Nephron progenitor cell (in vitro differentiated cells): ENCODE measurements around the gene CRHBP.

Experiments
- DNase-seq: peaks from one replicate; pipeline ENCODE4 v3.0.0; 2021
- H3K27ac Mint-ChIP-seq: 2 replicates; pipeline ENCODE4 v1.8.0; 2021; ENCODE audit warnings: mild to moderate bottlenecking, moderate library complexity, mixed read lengths
- H3K27me3 Mint-ChIP-seq: 2 replicates; pipeline ENCODE4 v1.8.0; 2021; ENCODE audit warnings: mild to moderate bottlenecking, low read depth, mixed read lengths; ENCODE audit not compliant: poor library complexity
- H3K36me3 Mint-ChIP-seq: 2 replicates; pipeline ENCODE4 v1.8.0; 2021; ENCODE audit warnings: low read depth, mixed read lengths
- H3K4me1 Mint-ChIP-seq: 2 replicates; pipeline ENCODE4 v1.8.0; 2021; ENCODE audit warnings: mixed read lengths
- H3K4me3 Mint-ChIP-seq: 2 replicates; pipeline ENCODE4 v1.8.0; 2021; ENCODE audit warnings: mild to moderate bottlenecking, moderate library complexity, mixed read lengths
- H3K9me3 Mint-ChIP-seq: 2 replicates; pipeline ENCODE4 v1.8.0; 2021; ENCODE audit warnings: mild to moderate bottlenecking, moderate library complexity, mixed read lengths
- TF ChIP-seq, protein P1 (sequence below): fragments of 200-600 bp; sonication (generic); IDR thresholded peaks from 2 replicates; pipeline ENCODE4 v1.5.0; 2021; ENCODE audit warnings: antibody characterized with exemption

CRHBP gene

DNA sequence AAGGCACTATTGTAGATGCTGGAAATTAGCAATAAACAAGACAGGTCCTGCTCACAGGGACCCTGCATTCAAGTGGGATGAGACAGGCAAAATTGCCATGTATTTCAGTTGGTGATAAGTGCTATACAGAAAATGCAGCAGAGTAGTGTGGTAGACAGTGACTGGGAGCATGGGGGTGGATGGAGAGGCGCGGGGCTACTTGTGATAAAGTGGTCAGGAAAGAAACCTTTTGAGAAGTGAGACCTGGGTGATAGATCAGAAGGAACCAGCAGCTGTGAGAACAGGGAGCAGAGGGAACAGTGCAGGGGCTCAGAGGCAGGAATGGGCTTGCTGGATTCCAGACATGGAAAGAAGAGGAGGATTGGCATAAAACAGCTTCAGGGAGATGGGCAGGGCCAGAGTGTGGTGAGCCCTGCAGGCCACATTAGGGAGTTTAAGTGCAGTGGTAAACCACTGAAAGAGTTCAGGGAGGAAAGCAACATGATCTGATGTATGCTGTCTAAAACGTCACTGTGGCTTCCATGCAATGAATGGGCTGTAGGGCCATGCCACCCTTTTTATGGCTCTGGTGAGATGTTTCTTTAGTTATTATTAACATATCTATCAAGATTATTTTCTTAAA lies 7.3 kb downstream of the CRHBP start:
- Mint-ChIP-seq H3K27ac (peak overlapping the region; percentile 0), H3K4me3 (no peak overlapping the region), H3K4me1 (peaks cover 43% of the 10 kb centered on the region), H3K27me3 (peaks cover 34% of the 10 kb centered on the region), H3K9me3 (peaks cover 7% of the 10 kb centered on the region), H3K36me3 (no peaks in the 10 kb centered on the region)
- no peak for DNase-seq
- TF ChIP-seq, protein P1, sequence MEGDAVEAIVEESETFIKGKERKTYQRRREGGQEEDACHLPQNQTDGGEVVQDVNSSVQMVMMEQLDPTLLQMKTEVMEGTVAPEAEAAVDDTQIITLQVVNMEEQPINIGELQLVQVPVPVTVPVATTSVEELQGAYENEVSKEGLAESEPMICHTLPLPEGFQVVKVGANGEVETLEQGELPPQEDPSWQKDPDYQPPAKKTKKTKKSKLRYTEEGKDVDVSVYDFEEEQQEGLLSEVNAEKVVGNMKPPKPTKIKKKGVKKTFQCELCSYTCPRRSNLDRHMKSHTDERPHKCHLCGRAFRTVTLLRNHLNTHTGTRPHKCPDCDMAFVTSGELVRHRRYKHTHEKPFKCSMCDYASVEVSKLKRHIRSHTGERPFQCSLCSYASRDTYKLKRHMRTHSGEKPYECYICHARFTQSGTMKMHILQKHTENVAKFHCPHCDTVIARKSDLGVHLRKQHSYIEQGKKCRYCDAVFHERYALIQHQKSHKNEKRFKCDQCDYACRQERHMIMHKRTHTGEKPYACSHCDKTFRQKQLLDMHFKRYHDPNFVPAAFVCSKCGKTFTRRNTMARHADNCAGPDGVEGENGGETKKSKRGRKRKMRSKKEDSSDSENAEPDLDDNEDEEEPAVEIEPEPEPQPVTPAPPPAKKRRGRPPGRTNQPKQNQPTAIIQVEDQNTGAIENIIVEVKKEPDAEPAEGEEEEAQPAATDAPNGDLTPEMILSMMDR = no peak

DNA sequence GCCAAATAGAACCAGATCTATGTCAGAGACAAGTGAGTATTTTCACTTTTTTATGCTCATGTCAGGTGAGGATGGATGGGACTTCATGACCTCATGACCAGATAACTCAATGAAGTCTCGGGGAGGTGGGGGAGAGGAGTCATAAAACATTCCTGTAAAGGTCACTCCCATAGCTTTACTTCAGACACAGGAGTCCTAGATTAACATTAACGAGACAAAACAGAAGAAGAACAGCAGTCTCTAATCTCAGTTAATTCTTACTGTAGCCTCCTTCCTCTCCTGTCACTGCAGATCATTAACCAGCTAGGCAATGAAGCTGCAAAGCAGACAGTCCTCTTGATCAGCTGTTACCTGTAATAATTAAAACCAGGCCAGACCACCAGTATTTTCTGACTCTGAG lies 11.2 kb downstream of the CRHBP start:
- peaks cover 37% of the 10 kb centered on the region for H3K4me1 Mint-ChIP-seq
- TF ChIP-seq, protein P1 = no peak
- H3K9me3 Mint-ChIP-seq = no peaks in the 10 kb centered on the region
- no peak overlapping the region for H3K4me3 Mint-ChIP-seq
- DNase-seq = peak; percentile 20
- peak overlapping the region; percentile 39 for H3K27ac Mint-ChIP-seq
- H3K36me3 Mint-ChIP-seq = no peaks in the 10 kb centered on the region
- peaks cover 16% of the 10 kb centered on the region for H3K27me3 Mint-ChIP-seq

DNA sequence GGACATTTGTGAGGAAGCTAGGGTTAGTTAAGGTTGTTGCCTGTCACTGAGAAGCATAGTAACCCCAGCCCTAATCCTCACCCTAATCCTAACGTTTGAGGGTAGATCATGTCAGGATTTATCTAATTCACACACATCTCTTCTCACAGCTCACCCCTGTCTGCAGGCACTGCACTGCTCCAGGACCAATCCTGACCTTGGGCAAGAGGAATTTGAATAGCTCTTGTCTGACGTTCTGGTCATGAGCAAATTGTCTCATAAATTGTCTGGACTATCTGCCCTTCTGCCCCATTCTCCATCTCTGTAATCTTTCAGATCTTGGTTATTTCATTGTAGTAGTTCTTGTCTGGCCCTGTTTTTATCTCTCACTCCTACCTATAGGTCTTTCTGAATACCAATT lies 18.7 kb downstream of the CRHBP start:
- Mint-ChIP-seq H3K9me3 (no peaks in the 10 kb centered on the region), H3K4me3 (no peak overlapping the region), H3K27ac (no peak overlapping the region), H3K36me3 (no peaks in the 10 kb centered on the region), H3K4me1 (peaks cover 12% of the 10 kb centered on the region), H3K27me3 (peaks cover 3% of the 10 kb centered on the region)
- DNase-seq = no peak
- TF ChIP-seq, protein P1 = no peak

DNA sequence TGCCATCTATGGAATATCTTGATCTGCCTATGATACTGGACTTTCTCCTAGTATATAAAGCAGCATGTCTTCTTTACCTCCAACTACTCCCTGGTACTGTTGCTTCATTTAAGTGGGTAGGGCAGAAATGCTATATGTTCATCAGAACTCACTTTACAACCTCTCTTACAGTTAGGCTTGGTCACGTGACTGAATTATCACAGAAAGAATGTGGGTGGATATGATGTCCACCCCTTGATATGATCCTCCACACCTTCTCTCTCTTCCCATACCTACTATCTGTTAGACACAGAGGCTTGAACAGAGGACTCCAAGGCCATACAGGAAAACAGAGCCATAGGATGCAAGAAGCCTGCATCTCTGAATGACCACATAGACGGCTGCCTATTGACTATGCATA lies 19.8 kb downstream of the CRHBP start:
- TF ChIP-seq, protein P1 = no peak
- Mint-ChIP-seq H3K9me3 (no peaks in the 10 kb centered on the region), H3K27me3 (peaks cover 3% of the 10 kb centered on the region), H3K36me3 (no peaks in the 10 kb centered on the region), H3K4me1 (peaks cover 12% of the 10 kb centered on the region), H3K27ac (no peak overlapping the region), H3K4me3 (no peak overlapping the region)
- DNase-seq = no peak

DNA sequence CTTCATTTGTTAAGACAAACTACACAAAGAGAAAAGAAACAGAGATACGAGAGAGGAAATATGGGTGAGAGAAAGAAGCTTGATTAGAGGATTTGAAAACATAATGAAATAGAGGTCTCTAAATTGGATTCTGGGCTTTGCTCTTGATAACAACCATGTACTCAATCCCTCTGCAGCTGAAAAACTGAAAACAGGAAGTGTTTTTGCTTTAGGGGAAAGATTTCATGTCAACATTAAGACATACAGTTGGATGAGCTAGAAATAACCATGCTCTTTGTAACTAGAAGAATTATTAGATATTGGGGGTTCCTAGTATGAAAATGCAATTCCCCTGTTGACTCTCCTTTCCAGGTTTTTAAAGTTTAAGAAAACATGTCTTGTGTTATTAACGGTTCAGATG lies 21.9 kb downstream of the CRHBP start:
- H3K27me3 Mint-ChIP-seq = peaks cover 3% of the 10 kb centered on the region

DNA sequence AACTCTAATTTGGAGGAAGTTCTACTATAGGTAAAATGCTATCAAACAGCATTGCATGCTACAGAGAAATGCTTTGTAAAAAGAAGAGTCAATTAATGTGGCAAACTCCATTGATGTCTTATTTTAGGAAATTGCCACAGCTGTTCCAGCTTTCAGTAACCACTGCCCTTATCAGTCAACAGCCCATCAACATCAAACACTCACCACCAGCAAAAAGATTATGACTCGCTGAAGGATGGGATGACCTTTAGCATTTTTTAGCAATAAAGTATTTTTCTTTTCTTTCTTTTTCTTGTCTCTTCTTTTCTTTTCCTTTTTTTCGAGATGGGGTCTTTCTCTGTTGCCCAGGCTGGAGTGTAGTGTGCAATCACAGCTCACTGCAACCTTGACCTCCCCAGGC lies 26.0 kb downstream of the CRHBP start:
- TF ChIP-seq, protein P1 = no peak
- Mint-ChIP-seq H3K36me3 (no peaks in the 10 kb centered on the region), H3K27ac (no peak overlapping the region), H3K4me1 (no peaks in the 10 kb centered on the region), H3K27me3 (no peaks in the 10 kb centered on the region), H3K4me3 (no peak overlapping the region), H3K9me3 (peaks cover 12% of the 10 kb centered on the region)
- no peak for DNase-seq

More for the DNA sequence above, 21.9 kb downstream of the CRHBP start:
- Mint-ChIP-seq H3K27ac (no peak overlapping the region), H3K36me3 (no peaks in the 10 kb centered on the region), H3K4me3 (no peak overlapping the region), H3K4me1 (peaks cover 12% of the 10 kb centered on the region), H3K9me3 (peaks cover 5% of the 10 kb centered on the region)
- DNase-seq = no peak
- TF ChIP-seq, protein P1 = no peak
